ENCODE data around the gene RAB26.

Gene RAB26

GRCh38 chr16:2180461-2180860 lies 32.0 kb downstream of the RAB26 start:
- Histone ChIP-seq H3K18ac (ENCODE audit: low read length) (no peak overlapping the region), H4K12ac (ENCODE audit: low read depth, low read length) (no peak overlapping the region), H4K91ac (ENCODE audit: low read depth, low read length) (no peak overlapping the region), H3K14ac (ENCODE audit: low read length) (no peak overlapping the region), H3K36me3 (ENCODE audit: control insufficient read depth in 1 of 2, insufficient read depth in 2 of 2, low read length in 2 of 2) (peaks cover 21 to 23% of the 10 kb centered on the region in 2 experiments), H3K27ac (ENCODE audit: low read depth, low read length) (no peak overlapping the region), H3K9me3 (ENCODE audit: insufficient read depth, low read depth, low read length) (peaks cover 6% of the 10 kb centered on the region), H2AK5ac (ENCODE audit: low read length) (no peak overlapping the region), H3K4me2 (ENCODE audit: low read length) (no peak overlapping the region), H3K27me3 (ENCODE audit: insufficient read depth, low read length) (no peaks in the 10 kb centered on the region), H3K4me1 (ENCODE audit: control insufficient read depth in 1 of 2, insufficient read depth in 2 of 2, low read length in 2 of 2) (no peaks in the 10 kb centered on the region), H3K79me1 (ENCODE audit: low read length) (no peaks in the 10 kb centered on the region), H2BK12ac (ENCODE audit: low read length) (no peak overlapping the region), H3K4me3 (ENCODE audit: low read depth, low read length) (no peak overlapping the region), H2AFZ (ENCODE audit: insufficient read depth, low read length, poor library complexity) (no peak overlapping the region), H3K23ac (ENCODE audit: low read length) (no peak overlapping the region), H2BK5ac (ENCODE audit: low read depth, low read length, poor library complexity) (no peak overlapping the region), H4K8ac (ENCODE audit: low read depth, low read length) (no peak overlapping the region), H3K9ac (ENCODE audit: low read length) (no peak overlapping the region), H2BK120ac (ENCODE audit: insufficient read depth, low read length, poor library complexity) (no peak overlapping the region), H3K4ac (ENCODE audit: low read depth, low read length) (no peak overlapping the region), H3K79me2 (ENCODE audit: control insufficient read depth, insufficient read depth, low read length, poor library complexity) (no peaks in the 10 kb centered on the region)
- peak; percentile 95 to 97 for DNase-seq
- WGBS (ENCODE audit: extremely low coverage, insufficient coverage, insufficient read length): no CpG with 5 or more reads among the region's 43 CpGs

DNA sequence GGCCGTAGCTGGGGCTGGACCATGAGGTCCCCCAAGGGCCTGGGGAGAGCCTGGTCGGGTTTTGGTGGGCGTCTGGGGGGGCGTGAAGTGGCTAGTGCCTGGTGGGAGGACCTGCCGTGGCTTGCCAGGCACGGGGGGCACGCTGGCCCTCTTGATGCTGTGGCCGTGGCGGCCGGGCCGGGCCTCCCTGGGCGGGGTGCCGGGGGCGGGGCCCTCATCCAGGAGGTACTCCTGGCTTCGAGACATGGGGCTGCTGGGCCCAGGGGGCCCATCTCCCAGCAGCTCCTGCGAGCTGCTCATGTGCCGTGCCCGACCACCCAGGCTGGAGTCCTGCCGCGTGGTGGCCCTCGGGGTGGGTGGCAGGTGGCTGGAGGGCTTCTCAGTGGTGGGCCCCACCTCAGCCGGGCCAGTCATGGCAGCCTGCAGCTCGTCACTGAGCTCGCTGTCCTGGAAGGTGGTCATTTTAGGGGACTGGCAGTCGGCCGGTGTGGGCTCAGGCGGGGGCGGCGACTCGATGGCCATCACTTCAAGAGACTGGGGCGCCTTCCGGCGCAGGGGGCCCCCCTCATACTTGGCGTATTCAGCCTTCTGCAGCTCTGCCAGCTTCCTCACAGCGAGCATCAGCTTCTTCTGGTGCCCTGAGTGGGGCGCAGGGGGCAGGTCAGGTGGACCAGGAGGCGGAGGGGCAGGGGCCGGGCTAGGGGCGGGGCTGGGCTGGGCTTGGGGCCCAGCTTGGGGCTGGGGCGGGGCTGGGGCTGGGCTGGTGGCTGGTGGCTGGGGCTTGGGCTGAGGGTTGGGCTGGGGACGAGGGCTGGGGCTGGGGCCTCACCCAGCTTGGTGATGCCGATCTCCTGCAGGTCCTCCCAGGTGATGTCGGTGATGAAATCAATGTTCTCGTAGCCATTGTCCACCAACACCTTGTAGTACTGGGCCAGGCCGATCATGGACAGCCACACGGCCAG lies 32.8 kb downstream of the RAB26 start:
- Histone ChIP-seq H3K9me3 (ENCODE audit: insufficient read depth, low read depth, low read length) (peaks cover 6% of the 10 kb centered on the region), H3K27ac (ENCODE audit: low read depth, low read length) (no peak overlapping the region), H3K36me3 (ENCODE audit: control insufficient read depth in 1 of 2, insufficient read depth in 2 of 2, low read length in 2 of 2) (peaks cover 14 to 15% of the 10 kb centered on the region in 2 experiments), H3K27me3 (ENCODE audit: insufficient read depth, low read length) (no peaks in the 10 kb centered on the region), H2AK5ac (ENCODE audit: low read length) (no peak overlapping the region), H3K4me3 (ENCODE audit: low read depth, low read length) (no peak overlapping the region), H3K18ac (ENCODE audit: low read length) (no peak overlapping the region), H2AFZ (ENCODE audit: insufficient read depth, low read length, poor library complexity) (no peak overlapping the region), H3K4ac (ENCODE audit: low read depth, low read length) (no peak overlapping the region), H2BK5ac (ENCODE audit: low read depth, low read length, poor library complexity) (no peak overlapping the region), H4K12ac (ENCODE audit: low read depth, low read length) (no peak overlapping the region), H3K9ac (ENCODE audit: low read length) (no peak overlapping the region), H2BK120ac (ENCODE audit: insufficient read depth, low read length, poor library complexity) (no peak overlapping the region), H3K23ac (ENCODE audit: low read length) (no peak overlapping the region), H3K14ac (ENCODE audit: low read length) (no peak overlapping the region), H4K91ac (ENCODE audit: low read depth, low read length) (no peak overlapping the region), H4K8ac (ENCODE audit: low read depth, low read length) (no peak overlapping the region), H3K4me2 (ENCODE audit: low read length) (no peak overlapping the region), H3K79me1 (ENCODE audit: low read length) (no peaks in the 10 kb centered on the region), H2BK12ac (ENCODE audit: low read length) (no peak overlapping the region), H3K79me2 (ENCODE audit: control insufficient read depth, insufficient read depth, low read length, poor library complexity) (no peaks in the 10 kb centered on the region), H3K4me1 (ENCODE audit: control insufficient read depth in 1 of 2, insufficient read depth in 2 of 2, low read length in 2 of 2) (no peaks in the 10 kb centered on the region)
- WGBS (ENCODE audit: extremely low coverage, insufficient coverage, insufficient read length): no CpG with 5 or more reads among the region's 46 CpGs
- DNase-seq: peak in 1 of 2 donors; percentile 27

DNA sequence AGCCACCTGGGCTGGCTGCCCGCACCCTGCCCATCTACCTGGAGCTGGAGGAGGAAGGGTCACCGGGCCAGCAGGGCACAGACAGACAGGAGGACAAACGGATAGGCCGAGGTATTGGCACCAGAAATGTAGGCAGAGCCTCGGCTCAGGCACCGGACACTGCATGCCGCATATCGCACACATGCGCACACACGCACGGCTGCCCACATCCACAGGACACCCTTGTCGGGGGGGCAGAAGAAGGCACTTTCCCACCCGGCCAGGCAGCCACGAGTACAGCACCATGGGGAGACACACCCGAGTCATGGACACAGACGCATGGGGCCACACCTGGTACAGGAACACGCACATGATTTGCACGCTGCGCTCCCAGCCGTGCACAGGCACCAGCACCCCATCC lies 33.5 kb downstream of the RAB26 start:
- DNase-seq: no peak
- Histone ChIP-seq H3K27me3 (ENCODE audit: insufficient read depth, low read length) (no peaks in the 10 kb centered on the region), H4K91ac (ENCODE audit: low read depth, low read length) (no peak overlapping the region), H3K23ac (ENCODE audit: low read length) (no peak overlapping the region), H3K18ac (ENCODE audit: low read length) (no peak overlapping the region), H3K27ac (ENCODE audit: low read depth, low read length) (no peak overlapping the region), H3K9me3 (ENCODE audit: insufficient read depth, low read depth, low read length) (peaks cover 6% of the 10 kb centered on the region), H2BK12ac (ENCODE audit: low read length) (no peak overlapping the region), H2BK120ac (ENCODE audit: insufficient read depth, low read length, poor library complexity) (no peak overlapping the region), H2AFZ (ENCODE audit: insufficient read depth, low read length, poor library complexity) (no peak overlapping the region), H3K4me1 (ENCODE audit: control insufficient read depth in 1 of 2, insufficient read depth in 2 of 2, low read length in 2 of 2) (no peaks in the 10 kb centered on the region), H3K4ac (ENCODE audit: low read depth, low read length) (no peak overlapping the region), H3K4me2 (ENCODE audit: low read length) (no peak overlapping the region), H3K79me2 (ENCODE audit: control insufficient read depth, insufficient read depth, low read length, poor library complexity) (no peaks in the 10 kb centered on the region), H4K8ac (ENCODE audit: low read depth, low read length) (no peak overlapping the region), H2BK5ac (ENCODE audit: low read depth, low read length, poor library complexity) (no peak overlapping the region), H3K79me1 (ENCODE audit: low read length) (no peaks in the 10 kb centered on the region), H3K4me3 (ENCODE audit: low read depth, low read length) (no peak overlapping the region), H3K9ac (ENCODE audit: low read length) (no peak overlapping the region), H4K12ac (ENCODE audit: low read depth, low read length) (no peak overlapping the region), H3K14ac (ENCODE audit: low read length) (no peak overlapping the region), H2AK5ac (ENCODE audit: low read length) (no peak overlapping the region), H3K36me3 (ENCODE audit: control insufficient read depth in 1 of 2, insufficient read depth in 2 of 2, low read length in 2 of 2) (peaks cover 7 to 8% of the 10 kb centered on the region in 2 experiments)
- no CpG with 5 or more reads among the region's 20 CpGs for WGBS (ENCODE audit: extremely low coverage, insufficient coverage, insufficient read length)

DNA sequence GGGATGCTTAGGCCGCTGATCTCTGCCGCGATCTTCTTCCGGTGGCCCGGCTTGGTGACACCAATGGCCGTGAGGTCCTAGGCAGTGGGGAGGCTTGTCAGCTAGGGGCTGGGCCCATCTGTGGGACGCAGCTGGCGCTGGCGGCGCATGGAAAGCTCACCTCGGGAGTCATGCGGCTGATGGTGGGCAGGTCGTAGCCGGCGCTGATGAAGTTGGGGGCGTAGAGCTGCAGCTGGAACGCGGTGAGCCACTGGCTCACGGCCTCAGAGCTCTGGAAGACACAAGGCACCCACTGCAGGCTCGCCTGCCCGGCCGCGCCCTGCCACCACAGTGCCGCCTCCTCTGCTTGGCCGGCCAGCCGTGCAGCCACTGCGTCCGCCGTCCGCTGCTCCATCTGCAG lies 35.2 kb downstream of the RAB26 start:
- WGBS (ENCODE audit: extremely low coverage, insufficient coverage, insufficient read length): no CpG with 5 or more reads among the region's 30 CpGs

More for the DNA sequence above, 35.2 kb downstream of the RAB26 start:
- no peak overlapping the region for H4K12ac ChIP-seq (ENCODE audit: low read depth, low read length)
- no peak overlapping the region for H2BK12ac ChIP-seq (ENCODE audit: low read length)
- no peak overlapping the region for H3K27ac ChIP-seq (ENCODE audit: low read depth, low read length)
- H3K9ac ChIP-seq (ENCODE audit: low read length): no peak overlapping the region
- H2BK120ac ChIP-seq (ENCODE audit: insufficient read depth, low read length, poor library complexity): no peak overlapping the region
- no peaks in the 10 kb centered on the region for H3K79me2 ChIP-seq (ENCODE audit: control insufficient read depth, insufficient read depth, low read length, poor library complexity)
- no peak overlapping the region for H3K14ac ChIP-seq (ENCODE audit: low read length)
- no peak overlapping the region for H3K18ac ChIP-seq (ENCODE audit: low read length)
- no peaks in the 10 kb centered on the region for H3K79me1 ChIP-seq (ENCODE audit: low read length)
- H4K8ac ChIP-seq (ENCODE audit: low read depth, low read length): no peak overlapping the region
- no peak overlapping the region for H3K4me2 ChIP-seq (ENCODE audit: low read length)
- DNase-seq: no peak
- H3K4ac ChIP-seq (ENCODE audit: low read depth, low read length): no peak overlapping the region
- H3K9me3 ChIP-seq (ENCODE audit: insufficient read depth, low read depth, low read length): no peaks in the 10 kb centered on the region
- H2AFZ ChIP-seq (ENCODE audit: insufficient read depth, low read length, poor library complexity): no peak overlapping the region
- H4K91ac ChIP-seq (ENCODE audit: low read depth, low read length): no peak overlapping the region
- H3K4me1 ChIP-seq (ENCODE audit: control insufficient read depth in 1 of 2, insufficient read depth in 2 of 2, low read length in 2 of 2): no peaks in the 10 kb centered on the region
- no peak overlapping the region for H3K23ac ChIP-seq (ENCODE audit: low read length)
- H2BK5ac ChIP-seq (ENCODE audit: low read depth, low read length, poor library complexity): no peak overlapping the region
- no peaks in the 10 kb centered on the region for H3K36me3 ChIP-seq (ENCODE audit: control insufficient read depth in 1 of 2, insufficient read depth in 2 of 2, low read length in 2 of 2)
- no peaks in the 10 kb centered on the region for H3K27me3 ChIP-seq (ENCODE audit: insufficient read depth, low read length)
- no peak overlapping the region for H3K4me3 ChIP-seq (ENCODE audit: low read depth, low read length)
- H2AK5ac ChIP-seq (ENCODE audit: low read length): no peak overlapping the region

Measured in trophoblast cell (in vitro differentiated cells and primary cell).